Subcutaneous adipose tissue (tissue), 4 donors: ENCODE data around the gene L2HGDH. TPM values are rescaled to one million over a fixed set of nuclear protein-coding genes. Genes with fewer than 3 reads are reported as not detected.

Experiments
- CTCF ChIP-seq: fragments of 450-650 bp; IDR thresholded peaks from one replicate; pipeline ENCODE4 v1.5.1; 2016; ENCODE audit warnings: low read depth, mild to moderate bottlenecking, control low read depth, antibody characterized with exemption, moderate library complexity
- total RNA-seq, 4 donors: library from RNA; depleted of rRNA; stranded (reverse); fragments of >200 nt; gene quantifications; one replicate each; pipeline ENCODE4 v1.1.0, GENCODE V29; 2016

Gene L2HGDH
- total RNA-seq, 4 donors from 2014 or later: 3.1 to 6.7 (median 4.6) TPM

GRCh38 chr14:50233951-50234250 is 78.1 kb downstream of the L2HGDH start:
- TF ChIP-seq CTCF: no peak

- TF ChIP-seq CTCF: no peak
Measured at GRCh38 chr14:50233166-50233950, 78.7 kb downstream of the L2HGDH start.

GRCh38 chr14:50232276-50232642 is 79.8 kb downstream of the L2HGDH start:
- no peak for TF ChIP-seq CTCF

- no peak for TF ChIP-seq CTCF
Measured at GRCh38 chr14:50231475-50232275, 80.4 kb downstream of the L2HGDH start, which contains the start of gene SOS2. Gene SOS2 (minus strand): TSS chr14:50231578. CDS start chr14:50231283, 295 bp downstream.

- no peak for TF ChIP-seq CTCF
Measured at GRCh38 chr14:50230701-50231474, 81.1 kb downstream of the L2HGDH start.

- TF ChIP-seq CTCF: no peak
Measured at GRCh38 chr14:50230401-50230700, 81.7 kb downstream of the L2HGDH start.

GRCh38 chr14:50229681-50230080 is 82.3 kb downstream of the L2HGDH start:
- TF ChIP-seq CTCF: no peak
